IMR-90 (cell line): ENCODE measurements around the gene SMARCA5. TPM values are rescaled to one million over a fixed set of nuclear protein-coding genes. Genes with fewer than 3 reads are reported as not detected.

Experiments
- ATAC-seq: fragments of 200-7000 bp; cut with Tn5 transposase; 2 replicates; pipeline ENCODE4 v1.9.1; 2020; ENCODE audit warnings: low read depth, mild to moderate bottlenecking, moderate library complexity
- BruUV-seq: library from RNA; stranded (reverse); fragments of 400-500 nt; replicated peaks from 2 replicates; lab custom pipeline; 2021; lab: Mats Ljungman, UMichigan
- CTCF ChIA-PET: fragments of 300-600 bp; formaldehyde crosslinking; extraction: SDS; loops from one replicate; lab custom pipeline; 2021; ENCODE audit warnings: antibody characterized with exemption; lab: Yijun Ruan, JAX
- POLR2A ChIA-PET: fragments of 300-600 bp; sonication (Branson Sonifier 250); formaldehyde crosslinking; loops from one replicate; lab custom pipeline; 2022; ENCODE audit warnings: antibody characterized with exemption; ENCODE audit not compliant: unreplicated experiment; lab: Charles Lee
- DNase-seq: peaks from one replicate; pipeline ENCODE4 v3.0.0; 2013
- H2AFZ ChIP-seq: replicated peaks from 2 replicates; pipeline ENCODE3; 2013; ENCODE audit warnings: low read length, mild to moderate bottlenecking; ENCODE audit not compliant: poor library complexity
- H2AK5ac ChIP-seq: 2 replicates; pipeline ENCODE4 v1.6.1; 2013; ENCODE audit warnings: low read depth, low read length, inconsistent platforms
- H2AK9ac ChIP-seq: replicated peaks from 2 replicates; pipeline ENCODE3; 2013; ENCODE audit warnings: mild to moderate bottlenecking, low read depth, low read length, moderate library complexity; ENCODE audit not compliant: poor library complexity
- H2BK120ac ChIP-seq: 2 replicates; pipeline ENCODE4 v1.6.1; 2013; ENCODE audit warnings: low read depth, low read length, inconsistent platforms
- H2BK15ac ChIP-seq: 3 replicates; pipeline ENCODE4 v1.6.1; 2013; ENCODE audit warnings: low read depth, low read length, inconsistent platforms
- H2BK20ac ChIP-seq: 2 replicates; pipeline ENCODE4 v1.6.1; 2013; ENCODE audit warnings: low read depth, mild to moderate bottlenecking, inconsistent platforms, low read length, moderate library complexity
- H2BK5ac ChIP-seq: 2 replicates; pipeline ENCODE4 v1.6.1; 2013; ENCODE audit warnings: mild to moderate bottlenecking, low read depth, low read length, inconsistent platforms; ENCODE audit not compliant: poor library complexity, severe bottlenecking
- H3K14ac ChIP-seq: replicated peaks from 2 replicates; pipeline ENCODE4 v1.6.1; 2013; ENCODE audit warnings: low read depth, low read length, inconsistent platforms
- H3K18ac ChIP-seq: 2 replicates; pipeline ENCODE4 v1.6.1; 2013; ENCODE audit warnings: low read depth, low read length, control low read depth
- H3K23ac ChIP-seq: 2 replicates; pipeline ENCODE4 v1.6.1; 2013; ENCODE audit warnings: low read depth, low read length, inconsistent platforms
- H3K27ac ChIP-seq: 2 replicates; pipeline ENCODE4 v1.5.1; 2013; ENCODE audit warnings: mild to moderate bottlenecking, control low read depth, low read length; ENCODE audit not compliant: insufficient read depth
- H3K27me3 ChIP-seq: 2 replicates; pipeline ENCODE4 v1.6.1; 2013; ENCODE audit warnings: low read length; ENCODE audit not compliant: control insufficient read depth, insufficient read depth
- H3K36me3 ChIP-seq: 2 replicates; pipeline ENCODE4 v1.6.1; 2013; ENCODE audit warnings: low read length, mixed read lengths; ENCODE audit not compliant: control insufficient read depth, insufficient read depth
- H3K4ac ChIP-seq: 2 replicates; pipeline ENCODE4 v1.6.1; 2013; ENCODE audit warnings: low read depth, low read length, inconsistent platforms
- H3K4me1 ChIP-seq: 2 replicates; pipeline ENCODE4 v1.6.1; 2013; ENCODE audit warnings: low read length, mixed read lengths; ENCODE audit not compliant: control insufficient read depth, insufficient read depth
- H3K4me2 ChIP-seq: 2 replicates; pipeline ENCODE4 v1.6.1; 2013; ENCODE audit warnings: low read depth, mild to moderate bottlenecking, control low read depth, low read length, moderate library complexity
- H3K4me3 ChIP-seq: 2 replicates; pipeline ENCODE4 v1.5.1; 2013; ENCODE audit warnings: low read depth, mild to moderate bottlenecking, control low read depth, low read length, moderate library complexity; ENCODE audit not compliant: insufficient read depth
- H3K56ac ChIP-seq: 2 replicates; pipeline ENCODE4 v1.6.1; 2013; ENCODE audit warnings: low read length, inconsistent platforms; ENCODE audit not compliant: insufficient read depth; ENCODE audit errors: extremely low read depth
- H3K79me1 ChIP-seq, 2 experiments: 2 replicates each; pipeline ENCODE4 v1.6.1; 2013; ENCODE audit warnings: low read length in 2 of 2, inconsistent platforms in 1 of 2, low read depth in 1 of 2
- H3K9ac ChIP-seq: 2 replicates; pipeline ENCODE4 v1.6.1; 2013; ENCODE audit warnings: low read depth, low read length, control low read depth
- H3K9me1 ChIP-seq: 2 replicates; pipeline ENCODE4 v1.6.1; 2013; ENCODE audit warnings: low read length, inconsistent platforms; ENCODE audit not compliant: insufficient read depth
- H3K9me3 ChIP-seq: 2 replicates; pipeline ENCODE4 v1.6.1; 2013; ENCODE audit warnings: low read length; ENCODE audit not compliant: control insufficient read depth, insufficient read depth
- H4K20me1 ChIP-seq: 2 replicates; pipeline ENCODE4 v1.6.1; 2013; ENCODE audit warnings: low read length, inconsistent platforms; ENCODE audit not compliant: insufficient read depth
- H4K5ac ChIP-seq: 2 replicates; pipeline ENCODE4 v1.6.1; 2013; ENCODE audit warnings: mild to moderate bottlenecking, low read depth, low read length, control low read depth
- H4K8ac ChIP-seq, 2 experiments: 2 replicates each; pipeline ENCODE4 v1.6.1; 2013; ENCODE audit warnings: low read depth in 2 of 2, low read length in 2 of 2, control low read depth in 1 of 2, inconsistent platforms in 1 of 2
- H4K91ac ChIP-seq: 2 replicates; pipeline ENCODE4 v1.6.1; 2013; ENCODE audit warnings: low read depth, low read length, inconsistent platforms; ENCODE audit not compliant: insufficient read depth
- CEBPB ChIP-seq: IDR thresholded peaks from 2 replicates; pipeline ENCODE4 v1.6.1; 2012; ENCODE audit warnings: low read depth, low read length, improper control_type of control experiment
- CHD1 ChIP-seq: IDR thresholded peaks from 2 replicates; pipeline ENCODE4 v1.6.1; 2012; ENCODE audit warnings: low read depth, low read length, improper control_type of control experiment
- MAFK ChIP-seq: IDR thresholded peaks from 2 replicates; pipeline ENCODE4 v1.6.1; 2012; ENCODE audit warnings: low read depth, low read length, improper control_type of control experiment
- NFE2L2 ChIP-seq: fragments of 150-350 bp; IDR thresholded peaks from 2 replicates; pipeline ENCODE4 v1.6.1; 2016; ENCODE audit warnings: low read depth, mild to moderate bottlenecking, low read length
- RAD21 ChIP-seq: IDR thresholded peaks from 2 replicates; pipeline ENCODE4 v1.6.1; 2012; ENCODE audit warnings: low read length, improper control_type of control experiment
- RFX5 ChIP-seq: IDR thresholded peaks from 2 replicates; pipeline ENCODE4 v1.8.0; 2012; ENCODE audit warnings: low read depth, mild to moderate bottlenecking, low read length, moderate library complexity
- USF2 ChIP-seq: fragments of 150-350 bp; IDR thresholded peaks from 2 replicates; pipeline ENCODE4 v1.6.1; 2017; ENCODE audit warnings: mild to moderate bottlenecking, antibody characterized with exemption, low read length, low read depth
- dilution Hi-C: fragments of 300-500 bp; cut with HindIII; formaldehyde crosslinking; loops from one replicate; pipeline ENCODE4 v1.14.3; 2018; ENCODE audit warnings: low sequenced_read_pairs; ENCODE audit not compliant: unreplicated experiment
- in situ Hi-C: fragments of 300-500 bp; cut with MboI; formaldehyde crosslinking; loops from 3 replicates; pipeline ENCODE4 v1.14.3; 2019; ENCODE audit warnings: low sequenced_read_pairs, inconsistent platforms, mixed read lengths
- intact Hi-C: fragments of 100-400 bp; cut with micrococcal nuclease; formaldehyde crosslinking; loops from 2 replicates; pipeline ENCODE4 v1.10.0; 2022
- polyA plus RNA-seq, 3 experiments: library from polyadenylated mRNA; depleted of rRNA; stranded (reverse); fragments of >200 nt; gene quantifications; 2 replicates each; pipeline ENCODE4 v1.2.3, GENCODE V29; 2012; ENCODE audit warnings: low replicate concordance in 1 of 3
- total RNA-seq: library from RNA; depleted of rRNA; stranded (reverse); fragments of >200 nt; gene quantifications from 2 replicates; pipeline ENCODE4 v1.2.3, GENCODE V29; 2012
- TF ChIP-seq, protein P1 (sequence below): fragments of 150-350 bp; IDR thresholded peaks from 2 replicates; pipeline ENCODE4 v1.6.1; 2016; ENCODE audit warnings: low read depth, mild to moderate bottlenecking, low read length, moderate library complexity, borderline replicate concordance
- TF ChIP-seq, protein P2 (sequence below): conservative IDR thresholded peaks from 2 replicates; pipeline ENCODE4 v1.5.1; 2012; ENCODE audit warnings: mild to moderate bottlenecking, low read depth, low read length, improper control_type of control experiment

The SMARCA5 gene
- total and polyA plus RNA-seq, 2 of the 4 experiments (the other 2 are of a cell fraction): 11.5 to 14.7 TPM

- CTCF ChIA-PET: no interaction called here
- DNase-seq: no peak
- Histone ChIP-seq H3K27ac (no peak overlapping the region), H3K18ac (no peak overlapping the region), H3K36me3 (no peaks in the 10 kb centered on the region), H3K4me2 (no peak overlapping the region), H4K20me1 (no peaks in the 10 kb centered on the region), H3K56ac (no peak overlapping the region), H3K14ac (no peak overlapping the region), H2AK9ac (no peak overlapping the region), H2BK120ac (no peak overlapping the region), H3K23ac (no peak overlapping the region), H3K4ac (no peak overlapping the region), H3K9ac (no peak overlapping the region), H3K27me3 (no peaks in the 10 kb centered on the region), H4K8ac (no peak overlapping the region), H4K5ac (no peak overlapping the region), H3K4me1 (no peaks in the 10 kb centered on the region), H2BK5ac (no peak overlapping the region), H2BK20ac (no peak overlapping the region), H2AFZ (no peak overlapping the region), H2AK5ac (no peak overlapping the region), H4K91ac (no peak overlapping the region), H3K9me3 (no peaks in the 10 kb centered on the region), H2BK15ac (no peak overlapping the region), H3K79me1 (no peaks in the 10 kb centered on the region), H3K9me1 (no peaks in the 10 kb centered on the region), H3K4me3 (no peak overlapping the region)
- POLR2A ChIA-PET: no interaction called here
- TF ChIP-seq NFE2L2: no peak
- no peak for TF ChIP-seq RFX5
- no peak for TF ChIP-seq RAD21
- no peak for TF ChIP-seq CEBPB
- TF ChIP-seq, protein P1, sequence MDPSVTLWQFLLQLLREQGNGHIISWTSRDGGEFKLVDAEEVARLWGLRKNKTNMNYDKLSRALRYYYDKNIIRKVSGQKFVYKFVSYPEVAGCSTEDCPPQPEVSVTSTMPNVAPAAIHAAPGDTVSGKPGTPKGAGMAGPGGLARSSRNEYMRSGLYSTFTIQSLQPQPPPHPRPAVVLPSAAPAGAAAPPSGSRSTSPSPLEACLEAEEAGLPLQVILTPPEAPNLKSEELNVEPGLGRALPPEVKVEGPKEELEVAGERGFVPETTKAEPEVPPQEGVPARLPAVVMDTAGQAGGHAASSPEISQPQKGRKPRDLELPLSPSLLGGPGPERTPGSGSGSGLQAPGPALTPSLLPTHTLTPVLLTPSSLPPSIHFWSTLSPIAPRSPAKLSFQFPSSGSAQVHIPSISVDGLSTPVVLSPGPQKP: no peak
- TF ChIP-seq, protein P2, sequence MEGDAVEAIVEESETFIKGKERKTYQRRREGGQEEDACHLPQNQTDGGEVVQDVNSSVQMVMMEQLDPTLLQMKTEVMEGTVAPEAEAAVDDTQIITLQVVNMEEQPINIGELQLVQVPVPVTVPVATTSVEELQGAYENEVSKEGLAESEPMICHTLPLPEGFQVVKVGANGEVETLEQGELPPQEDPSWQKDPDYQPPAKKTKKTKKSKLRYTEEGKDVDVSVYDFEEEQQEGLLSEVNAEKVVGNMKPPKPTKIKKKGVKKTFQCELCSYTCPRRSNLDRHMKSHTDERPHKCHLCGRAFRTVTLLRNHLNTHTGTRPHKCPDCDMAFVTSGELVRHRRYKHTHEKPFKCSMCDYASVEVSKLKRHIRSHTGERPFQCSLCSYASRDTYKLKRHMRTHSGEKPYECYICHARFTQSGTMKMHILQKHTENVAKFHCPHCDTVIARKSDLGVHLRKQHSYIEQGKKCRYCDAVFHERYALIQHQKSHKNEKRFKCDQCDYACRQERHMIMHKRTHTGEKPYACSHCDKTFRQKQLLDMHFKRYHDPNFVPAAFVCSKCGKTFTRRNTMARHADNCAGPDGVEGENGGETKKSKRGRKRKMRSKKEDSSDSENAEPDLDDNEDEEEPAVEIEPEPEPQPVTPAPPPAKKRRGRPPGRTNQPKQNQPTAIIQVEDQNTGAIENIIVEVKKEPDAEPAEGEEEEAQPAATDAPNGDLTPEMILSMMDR: no peak
- no peak for TF ChIP-seq MAFK
- TF ChIP-seq USF2: no peak
- TF ChIP-seq CHD1: no peak
- ATAC-seq: no peak
- intact Hi-C loops (no loop called here), in situ Hi-C loops (no loop called here), dilution Hi-C loops (no loop called here)
- no TSS peak for BruUV-seq
Measured at GRCh38 chr4:143575331-143575730, 61.8 kb downstream of the SMARCA5 start.
